Measurements from ENCODE around the gene CMC4.

Gene CMC4

DNA sequence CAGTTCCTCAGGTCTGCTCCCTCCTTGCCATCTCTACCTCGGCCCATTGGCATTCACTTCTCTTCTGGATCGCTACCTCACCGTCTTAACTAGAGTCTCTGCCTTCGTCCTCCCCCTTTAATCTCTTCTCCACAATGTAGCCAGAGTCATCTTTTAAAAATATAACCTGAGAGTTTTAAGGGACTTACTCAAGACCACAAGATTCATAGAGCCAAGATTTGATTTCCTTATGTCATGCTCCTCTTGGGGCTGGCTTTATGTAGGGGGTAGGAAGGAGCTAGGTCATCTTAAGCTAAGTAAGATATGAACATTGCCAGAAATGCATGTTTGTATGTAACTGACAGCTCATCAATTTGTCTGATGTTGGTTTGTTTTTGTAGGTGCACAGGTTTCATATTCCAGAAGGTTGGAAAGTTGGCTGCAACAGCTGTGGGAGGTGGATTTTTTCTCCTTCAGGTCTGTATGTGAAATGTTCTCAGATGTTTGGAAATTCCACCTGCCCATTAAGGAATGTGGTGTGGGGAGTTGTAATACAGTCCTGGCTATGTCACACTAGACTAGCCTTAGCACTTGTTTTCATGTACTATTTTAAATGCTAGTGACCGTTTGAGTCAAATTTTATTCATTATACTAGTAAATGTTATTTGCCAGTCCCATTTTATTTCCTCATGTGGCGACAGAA lies 24.7 kb downstream of the CMC4 start:
- TF ChIP-seq, protein P1, sequence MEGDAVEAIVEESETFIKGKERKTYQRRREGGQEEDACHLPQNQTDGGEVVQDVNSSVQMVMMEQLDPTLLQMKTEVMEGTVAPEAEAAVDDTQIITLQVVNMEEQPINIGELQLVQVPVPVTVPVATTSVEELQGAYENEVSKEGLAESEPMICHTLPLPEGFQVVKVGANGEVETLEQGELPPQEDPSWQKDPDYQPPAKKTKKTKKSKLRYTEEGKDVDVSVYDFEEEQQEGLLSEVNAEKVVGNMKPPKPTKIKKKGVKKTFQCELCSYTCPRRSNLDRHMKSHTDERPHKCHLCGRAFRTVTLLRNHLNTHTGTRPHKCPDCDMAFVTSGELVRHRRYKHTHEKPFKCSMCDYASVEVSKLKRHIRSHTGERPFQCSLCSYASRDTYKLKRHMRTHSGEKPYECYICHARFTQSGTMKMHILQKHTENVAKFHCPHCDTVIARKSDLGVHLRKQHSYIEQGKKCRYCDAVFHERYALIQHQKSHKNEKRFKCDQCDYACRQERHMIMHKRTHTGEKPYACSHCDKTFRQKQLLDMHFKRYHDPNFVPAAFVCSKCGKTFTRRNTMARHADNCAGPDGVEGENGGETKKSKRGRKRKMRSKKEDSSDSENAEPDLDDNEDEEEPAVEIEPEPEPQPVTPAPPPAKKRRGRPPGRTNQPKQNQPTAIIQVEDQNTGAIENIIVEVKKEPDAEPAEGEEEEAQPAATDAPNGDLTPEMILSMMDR (IDR thresholded peaks at IDR 0.05; ENCODE audit: control insufficient read depth, extremely low read depth, insufficient read depth), result no peak
- H3K4me3 ChIP-seq (ENCODE audit: low read depth, low read length), result no peak overlapping the region

DNA sequence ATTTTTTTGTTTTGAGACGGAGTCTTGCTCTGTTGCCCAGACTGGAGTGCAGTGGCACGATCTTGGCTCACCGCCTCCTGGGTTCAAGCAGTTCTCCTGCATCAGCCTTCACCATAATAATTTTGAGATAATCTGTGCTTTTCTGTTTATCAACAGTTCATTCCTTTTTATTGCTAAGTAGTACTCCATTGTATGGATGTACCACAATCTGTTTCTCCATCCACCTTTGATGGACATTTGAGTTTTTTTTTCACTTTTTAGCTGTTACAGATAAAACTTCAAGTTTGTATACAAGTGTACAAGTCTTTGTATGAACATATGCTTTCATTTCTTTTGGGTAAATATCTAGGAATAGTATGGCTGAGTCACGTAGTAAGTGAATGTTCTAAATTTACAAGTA lies 35.2 kb downstream of the CMC4 start:
- DNase-seq (ENCODE audit: low read depth), result no peak
- TF ChIP-seq, protein P1 (IDR thresholded peaks at IDR 0.05; ENCODE audit: control insufficient read depth, extremely low read depth, insufficient read depth), result no peak
- H3K4me3 ChIP-seq (ENCODE audit: low read depth, low read length), result no peak overlapping the region

More for the DNA sequence above, 24.7 kb downstream of the CMC4 start:
- no peak for DNase-seq (ENCODE audit: low read depth)

DNA sequence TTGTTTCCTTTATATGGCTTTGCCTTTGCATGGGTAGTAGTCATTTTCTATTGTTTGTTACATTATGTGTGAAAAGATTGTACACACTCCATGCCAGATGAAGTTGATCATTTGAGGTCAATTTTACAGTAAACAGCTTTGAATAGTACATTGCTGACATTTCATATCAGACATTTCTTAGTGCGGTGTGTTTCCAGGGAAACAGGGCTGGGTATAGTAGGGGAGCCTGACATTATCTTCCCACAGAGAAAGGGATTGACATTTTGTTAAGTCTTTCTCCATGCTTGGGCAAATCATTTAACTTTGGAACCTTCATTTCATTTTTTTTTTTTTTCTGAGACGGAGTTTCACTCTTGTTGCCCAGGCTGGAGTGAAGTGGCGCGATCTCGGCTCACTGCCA lies 39.3 kb downstream of the CMC4 start:
- no peak for DNase-seq (ENCODE audit: low read depth)
- no peak overlapping the region for H3K4me3 ChIP-seq (ENCODE audit: low read depth, low read length)
- TF ChIP-seq, protein P1 (IDR thresholded peaks at IDR 0.05; ENCODE audit: control insufficient read depth, extremely low read depth, insufficient read depth), result no peak

DNA sequence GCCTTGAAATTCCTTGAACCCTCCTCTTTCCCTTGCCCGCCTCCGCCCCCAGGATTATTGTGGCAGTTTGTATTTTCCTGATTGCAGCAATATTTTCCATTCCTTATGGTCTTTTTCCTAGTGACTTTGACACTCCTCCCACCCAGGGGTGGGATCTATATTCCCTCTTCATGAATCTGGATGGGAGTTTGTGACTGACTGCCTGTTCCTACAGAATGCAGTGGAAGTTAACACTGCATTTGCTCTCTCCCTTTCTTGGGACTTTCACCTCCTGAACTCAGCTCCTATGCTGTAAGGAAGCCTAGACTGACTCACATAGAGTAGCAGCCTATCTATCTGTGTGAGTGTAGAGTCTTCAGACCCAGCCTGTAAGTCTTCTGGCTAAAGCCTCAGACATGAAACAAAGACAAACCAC lies 42.1 kb downstream of the CMC4 start:
- peak overlapping the region; percentile 78; the same call in 1 of the 2 replicates for H3K4me3 ChIP-seq (ENCODE audit: low read depth, low read length)
- no peak for DNase-seq (ENCODE audit: low read depth)
- TF ChIP-seq, protein P1 (IDR thresholded peaks at IDR 0.05; ENCODE audit: control insufficient read depth, extremely low read depth, insufficient read depth), result no peak

DNA sequence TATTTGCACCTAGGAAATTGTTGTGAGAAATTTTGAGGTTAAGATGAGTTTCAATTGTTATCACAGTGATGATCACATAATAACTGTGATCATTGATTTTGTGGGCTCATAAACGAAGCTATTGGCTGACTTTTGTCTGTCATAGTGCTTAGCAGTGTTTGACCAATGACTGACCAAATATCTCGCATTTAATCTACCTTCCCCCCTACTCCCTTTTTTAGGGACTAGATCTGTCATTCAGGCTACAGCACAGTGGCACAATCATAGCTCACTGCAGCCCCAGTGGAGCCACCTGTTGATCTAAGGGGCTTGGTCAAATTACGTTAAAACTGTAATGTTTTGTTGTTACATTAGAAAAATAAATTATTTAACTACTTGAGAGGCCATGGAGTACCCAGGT lies 42.8 kb downstream of the CMC4 start:
- TF ChIP-seq, protein P1 (IDR thresholded peaks at IDR 0.05; ENCODE audit: control insufficient read depth, extremely low read depth, insufficient read depth), result no peak
- peak; percentile 54 for DNase-seq (ENCODE audit: low read depth)
- H3K4me3 ChIP-seq (ENCODE audit: low read depth, low read length), result peak overlapping the region; percentile 78

DNA sequence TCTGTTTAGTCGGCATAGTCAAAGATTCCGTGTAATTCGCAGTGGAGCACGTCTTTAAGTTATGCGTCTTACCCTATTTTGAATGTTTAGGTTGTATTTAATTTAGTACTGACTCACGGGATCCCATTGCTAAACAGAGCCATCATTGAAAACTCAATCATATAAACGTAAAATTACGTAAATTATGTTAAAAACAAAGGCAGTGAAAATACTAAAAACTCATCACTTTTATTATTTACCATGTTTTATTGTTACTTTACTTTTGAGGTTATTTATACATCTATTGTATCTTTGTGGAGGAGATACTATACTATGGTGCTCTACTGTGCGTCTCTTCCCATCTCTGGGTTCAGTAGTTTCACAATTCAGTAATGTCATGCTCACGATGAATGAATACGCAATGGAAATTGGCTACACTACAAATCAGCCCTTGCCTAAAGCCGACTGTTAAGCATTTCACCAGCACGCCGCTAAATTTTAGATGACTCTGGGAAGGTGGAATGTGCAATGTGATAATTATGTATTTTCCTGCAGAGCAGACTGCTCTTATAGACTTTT lies 43.3 kb downstream of the CMC4 start:
- peak overlapping the region; percentile 78 for H3K4me3 ChIP-seq (ENCODE audit: low read depth, low read length)
- peak; percentile 13 for DNase-seq (ENCODE audit: low read depth)
- TF ChIP-seq, protein P1 (IDR thresholded peaks at IDR 0.05; ENCODE audit: control insufficient read depth, extremely low read depth, insufficient read depth), result no peak

All from LNCaP clone FGC (cell line).